ENCODE data around the gene CEP350.

The CEP350 gene

GRCh38 chr1:180062452-180062971 is 107.9 kb downstream of the CEP350 start:
- no peak for DNase-seq (ENCODE audit: low read depth in 2 of 2)

GRCh38 chr1:180065408-180065807 is 110.8 kb downstream of the CEP350 start:
- DNase-seq (ENCODE audit: low read depth in 2 of 2), result no peak

- DNase-seq (ENCODE audit: low read depth in 2 of 2), result no peak
These were observed 111.5 kb downstream of the CEP350 start for GRCh38 chr1:180066150-180066549.

GRCh38 chr1:180070286-180070685 is 115.7 kb downstream of the CEP350 start:
- no peak for DNase-seq (ENCODE audit: low read depth in 2 of 2)

GRCh38 chr1:180071759-180072158 is 117.1 kb downstream of the CEP350 start:
- DNase-seq (ENCODE audit: low read depth in 2 of 2), result no peak

GRCh38 chr1:180080439-180080838 is 125.8 kb downstream of the CEP350 start:
- no peak for DNase-seq (ENCODE audit: low read depth in 2 of 2)

- no peak for DNase-seq (ENCODE audit: low read depth in 2 of 2)
These were observed 126.9 kb downstream of the CEP350 start for GRCh38 chr1:180081474-180081873.

GRCh38 chr1:180083164-180083563 is 128.6 kb downstream of the CEP350 start:
- no peak for DNase-seq (ENCODE audit: low read depth in 2 of 2)

- DNase-seq (ENCODE audit: low read depth in 2 of 2), result no peak
These were observed 130.3 kb downstream of the CEP350 start for GRCh38 chr1:180084867-180085266.

GRCh38 chr1:180085331-180085730 is 130.7 kb downstream of the CEP350 start:
- DNase-seq (ENCODE audit: low read depth in 2 of 2), result no peak

- no peak for DNase-seq (ENCODE audit: low read depth in 2 of 2)
These were observed 138.5 kb downstream of the CEP350 start for GRCh38 chr1:180092931-180093650.

- DNase-seq (ENCODE audit: low read depth in 2 of 2), result no peak
These were observed 140.2 kb downstream of the CEP350 start for GRCh38 chr1:180094705-180095295.

GRCh38 chr1:180096584-180097325 is 142.1 kb downstream of the CEP350 start:
- DNase-seq (ENCODE audit: low read depth in 2 of 2), result no peak

GRCh38 chr1:180097326-180097605 is 142.7 kb downstream of the CEP350 start:
- no peak for DNase-seq (ENCODE audit: low read depth in 2 of 2)

- no peak for DNase-seq (ENCODE audit: low read depth in 2 of 2)
These were observed 146.8 kb downstream of the CEP350 start for GRCh38 chr1:180101411-180101810.

- DNase-seq (ENCODE audit: low read depth in 2 of 2), result no peak
These were observed 149.2 kb downstream of the CEP350 start for GRCh38 chr1:180103819-180104218.

GRCh38 chr1:180112091-180112490 is 157.5 kb downstream of the CEP350 start:
- no peak for DNase-seq (ENCODE audit: low read depth in 2 of 2)

- DNase-seq (ENCODE audit: low read depth in 2 of 2), result no peak
These were observed 158.5 kb downstream of the CEP350 start for GRCh38 chr1:180112984-180113647.

GRCh38 chr1:180114396-180114945 is 159.9 kb downstream of the CEP350 start:
- DNase-seq (ENCODE audit: low read depth in 2 of 2), result no peak

GRCh38 chr1:180116964-180117763 is 162.6 kb downstream of the CEP350 start:
- no peak for DNase-seq (ENCODE audit: low read depth in 2 of 2)

GRCh38 chr1:180117764-180118116 is 163.1 kb downstream of the CEP350 start:
- no peak for DNase-seq (ENCODE audit: low read depth in 2 of 2)

All from stimulated activated CD4-positive, alpha-beta T cell treated with anti-CD3 and anti-CD28 coated beads, Interleukin-1b, Interleukin-23, amount 100 ng/mL, for 1 hour (primary cell).